IPS-20b (cell line): ENCODE results near the gene MFSD6L.
A peak's percentile ranks its signal among the peaks of the same experiment; 100 is the strongest.

Experiments used
- H3K27ac ChIP-seq: one replicate; pipeline ENCODE4 v1.5.1; 2013; ENCODE audit warnings: low read length
- H3K27me3 ChIP-seq: 2 replicates; pipeline ENCODE4 v1.6.1; 2013; ENCODE audit warnings: mild to moderate bottlenecking, low read length, inconsistent platforms; ENCODE audit not compliant: insufficient read depth
- H3K36me3 ChIP-seq: 2 replicates; pipeline ENCODE4 v1.6.1; 2013; ENCODE audit warnings: low read depth, mild to moderate bottlenecking, inconsistent platforms, low read length, moderate library complexity; ENCODE audit not compliant: insufficient read depth
- H3K4me1 ChIP-seq: 2 replicates; pipeline ENCODE4 v1.6.1; 2013; ENCODE audit warnings: mild to moderate bottlenecking, control low read depth, inconsistent platforms, low read length, moderate library complexity; ENCODE audit not compliant: insufficient read depth
- H3K4me3 ChIP-seq: 2 replicates; pipeline ENCODE4 v1.5.1; 2013; ENCODE audit warnings: mild to moderate bottlenecking, low read length, inconsistent platforms
- H3K9ac ChIP-seq: 2 replicates; pipeline ENCODE4 v1.6.1; 2013; ENCODE audit warnings: low read depth, mild to moderate bottlenecking, inconsistent platforms, low read length, moderate library complexity
- H3K9me3 ChIP-seq: 2 replicates; pipeline ENCODE4 v1.6.1; 2013; ENCODE audit warnings: mild to moderate bottlenecking, low read depth, low read length, inconsistent platforms; ENCODE audit not compliant: insufficient read depth

MFSD6L gene, protein sequence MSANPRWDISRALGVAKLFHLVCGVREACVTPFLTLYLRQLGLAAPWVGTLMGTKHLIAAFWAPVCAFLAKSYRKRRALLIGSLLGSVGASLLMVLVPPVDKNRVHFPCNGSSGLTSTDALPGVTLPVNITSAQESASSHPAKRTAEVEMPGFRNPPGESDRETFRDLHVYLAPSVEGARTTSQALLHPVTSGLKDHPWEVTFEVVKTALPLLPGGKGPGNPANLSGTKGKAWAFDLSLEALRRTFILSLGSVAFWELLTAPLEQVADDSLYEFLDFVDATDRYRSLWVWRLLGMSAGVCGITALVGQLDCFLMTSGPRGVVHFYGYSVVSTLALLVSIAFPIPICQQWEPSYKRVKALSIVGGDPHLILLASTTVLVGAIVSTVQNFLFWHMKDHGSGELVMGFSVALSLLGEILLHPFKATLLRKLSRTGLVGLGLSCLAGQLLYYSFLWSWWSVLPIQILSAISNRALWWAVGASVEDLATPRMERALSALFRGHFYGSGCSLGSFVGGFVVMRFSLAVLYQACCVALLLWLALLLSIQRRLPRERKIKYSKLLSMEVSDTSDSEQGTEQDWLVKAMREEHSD

GRCh38 chr17:8798846-8799569, at the start of gene MFSD6L:
TSS of gene MFSD6L (minus strand) at chr17:8799365. CDS start at chr17:8799120, 245 bp downstream.
- no peaks in the 10 kb centered on the region for H3K36me3 ChIP-seq
- H3K4me3 ChIP-seq = peak within 1 kb of the TSS; percentile 73
- H3K9ac ChIP-seq = peak within 1 kb of the TSS; percentile 32; the same call in 1 of the 2 replicates
- peaks cover 4% of the 10 kb centered on the region; the same call in 1 of the 2 replicates for H3K4me1 ChIP-seq
- H3K9me3 ChIP-seq = no peaks in the 10 kb centered on the region
- H3K27me3 ChIP-seq = peaks cover 17% of the 10 kb centered on the region
- no peak within 1 kb of the TSS for H3K27ac ChIP-seq

- no peaks in the 10 kb centered on the region for H3K36me3 ChIP-seq
- H3K4me1 ChIP-seq = peaks cover 5% of the 10 kb centered on the region; the same call in 1 of the 2 replicates
- H3K27me3 ChIP-seq = no peaks in the 10 kb centered on the region
- no peak overlapping the region for H3K9ac ChIP-seq
- no peak overlapping the region for H3K4me3 ChIP-seq
- no peak overlapping the region for H3K27ac ChIP-seq
- no peaks in the 10 kb centered on the region for H3K9me3 ChIP-seq
Measured at GRCh38 chr17:8847891-8848290, 48.7 kb upstream of the MFSD6L start.

- H3K9me3 ChIP-seq = no peaks in the 10 kb centered on the region
- H3K4me3 ChIP-seq = no peak overlapping the region
- no peak overlapping the region for H3K9ac ChIP-seq
- H3K4me1 ChIP-seq = peaks cover 5% of the 10 kb centered on the region; the same call in 1 of the 2 replicates
- no peaks in the 10 kb centered on the region for H3K36me3 ChIP-seq
- H3K27ac ChIP-seq = no peak overlapping the region
- H3K27me3 ChIP-seq = no peaks in the 10 kb centered on the region
Measured at GRCh38 chr17:8846768-8847211, 47.6 kb upstream of the MFSD6L start.

DNA sequence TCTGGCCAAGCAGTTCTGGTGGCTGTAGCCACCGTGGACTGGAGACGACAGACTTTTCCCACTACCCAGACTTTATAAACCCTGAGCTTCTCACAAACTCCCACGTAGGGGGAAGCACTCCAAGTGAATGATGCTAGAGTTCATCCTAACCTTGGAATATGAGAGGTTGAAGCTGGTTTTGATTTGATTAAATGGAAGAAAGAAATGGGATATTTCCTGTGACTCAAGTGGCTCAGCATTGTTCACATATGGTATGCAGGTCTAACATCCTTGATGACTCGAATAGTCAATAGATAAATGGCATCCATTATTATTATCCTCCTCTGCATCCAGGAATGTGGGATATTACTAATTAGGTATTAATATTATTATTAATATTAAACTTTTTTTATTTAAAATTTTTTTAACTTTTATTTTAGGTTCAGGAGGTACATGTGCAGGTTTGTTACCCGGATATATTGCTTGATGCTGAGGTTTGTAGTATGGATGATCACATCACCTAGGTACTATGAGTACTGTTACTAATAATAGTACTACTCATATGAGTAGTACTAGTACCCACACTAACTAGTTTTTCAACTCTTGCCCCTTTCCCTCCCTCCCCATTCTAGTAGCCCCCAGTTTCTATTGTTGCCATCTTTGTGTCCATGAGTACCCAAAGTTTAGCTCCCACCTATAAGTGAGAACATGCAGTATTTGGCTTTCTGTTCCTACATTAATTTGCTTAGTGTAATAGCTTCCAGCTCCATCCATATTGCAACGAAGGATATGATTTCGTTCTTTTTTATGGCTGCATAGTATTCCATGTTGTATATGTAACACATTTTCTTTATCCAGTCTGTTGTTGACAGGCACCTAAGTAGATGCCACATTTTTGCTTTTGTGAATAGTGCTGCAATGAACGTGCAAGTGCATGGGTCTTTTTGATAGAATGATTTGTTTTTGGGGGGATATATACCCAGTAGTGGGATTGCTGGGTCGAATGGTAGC, 45.4 kb upstream of the MFSD6L start:
- Histone ChIP-seq H3K27me3 (no peaks in the 10 kb centered on the region), H3K36me3 (no peaks in the 10 kb centered on the region), H3K4me3 (no peak overlapping the region), H3K27ac (no peak overlapping the region), H3K9me3 (no peaks in the 10 kb centered on the region), H3K9ac (no peak overlapping the region), H3K4me1 (peaks cover 5% of the 10 kb centered on the region; the same call in 1 of the 2 replicates)

DNA sequence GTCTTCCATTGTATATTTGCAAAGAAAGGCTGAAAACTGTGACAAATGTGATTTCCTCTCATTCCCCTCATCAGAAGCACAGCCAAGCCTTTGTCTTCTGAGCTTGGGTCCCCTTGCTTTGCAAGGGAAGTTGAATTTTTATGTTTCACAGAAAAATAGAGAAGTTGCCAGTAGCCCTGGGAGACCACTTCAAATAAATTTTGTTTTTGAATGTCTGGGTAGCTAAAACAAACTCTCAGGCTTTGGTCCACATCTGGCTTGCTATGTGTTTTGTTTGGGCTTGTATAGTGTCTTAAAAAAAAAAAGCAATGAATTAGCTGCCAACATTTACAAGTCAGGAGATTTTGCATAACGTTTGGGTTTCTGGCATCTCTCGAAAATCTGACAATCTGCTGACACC, 44.2 kb upstream of the MFSD6L start:
- peaks cover 5% of the 10 kb centered on the region; the same call in 1 of the 2 replicates for H3K4me1 ChIP-seq
- no peak overlapping the region for H3K4me3 ChIP-seq
- no peaks in the 10 kb centered on the region for H3K36me3 ChIP-seq
- no peak overlapping the region for H3K27ac ChIP-seq
- no peaks in the 10 kb centered on the region for H3K9me3 ChIP-seq
- no peaks in the 10 kb centered on the region for H3K27me3 ChIP-seq
- no peak overlapping the region for H3K9ac ChIP-seq

- no peaks in the 10 kb centered on the region for H3K27me3 ChIP-seq
- H3K9ac ChIP-seq = no peak overlapping the region
- no peaks in the 10 kb centered on the region for H3K9me3 ChIP-seq
- H3K4me1 ChIP-seq = peaks cover 1% of the 10 kb centered on the region; the same call in 1 of the 2 replicates
- H3K4me3 ChIP-seq = no peak overlapping the region
- no peak overlapping the region for H3K27ac ChIP-seq
- no peaks in the 10 kb centered on the region for H3K36me3 ChIP-seq
Measured at GRCh38 chr17:8841844-8842243, 42.7 kb upstream of the MFSD6L start.

GRCh38 chr17:8839410-8839935, 40.3 kb upstream of the MFSD6L start:
- Histone ChIP-seq H3K36me3 (no peaks in the 10 kb centered on the region), H3K4me3 (no peak overlapping the region), H3K27ac (no peak overlapping the region), H3K27me3 (no peaks in the 10 kb centered on the region), H3K9ac (no peak overlapping the region), H3K4me1 (no peaks in the 10 kb centered on the region; the same call in 1 of the 2 replicates), H3K9me3 (no peaks in the 10 kb centered on the region)

- H3K4me1 ChIP-seq = no peaks in the 10 kb centered on the region; the same call in 1 of the 2 replicates
- no peak overlapping the region for H3K4me3 ChIP-seq
- no peaks in the 10 kb centered on the region for H3K36me3 ChIP-seq
- H3K27ac ChIP-seq = no peak overlapping the region
- no peak overlapping the region for H3K9ac ChIP-seq
- no peaks in the 10 kb centered on the region for H3K9me3 ChIP-seq
- no peaks in the 10 kb centered on the region for H3K27me3 ChIP-seq
Measured at GRCh38 chr17:8838551-8839095, 39.5 kb upstream of the MFSD6L start.

GRCh38 chr17:8837563-8838075, 38.5 kb upstream of the MFSD6L start:
- Histone ChIP-seq H3K4me1 (no peaks in the 10 kb centered on the region; the same call in 1 of the 2 replicates), H3K27ac (no peak overlapping the region), H3K27me3 (no peaks in the 10 kb centered on the region), H3K9me3 (no peaks in the 10 kb centered on the region), H3K9ac (peak overlapping the region; percentile 24; the same call in 1 of the 2 replicates), H3K4me3 (no peak overlapping the region), H3K36me3 (no peaks in the 10 kb centered on the region)

GRCh38 chr17:8836821-8837562, 37.8 kb upstream of the MFSD6L start:
- Histone ChIP-seq H3K27ac (no peak overlapping the region), H3K27me3 (no peaks in the 10 kb centered on the region), H3K9me3 (no peaks in the 10 kb centered on the region), H3K36me3 (no peaks in the 10 kb centered on the region), H3K4me3 (no peak overlapping the region), H3K4me1 (no peaks in the 10 kb centered on the region; the same call in 1 of the 2 replicates), H3K9ac (peak overlapping the region; percentile 24; the same call in 1 of the 2 replicates)
